GM12873 (cell line): Measurements from ENCODE around the gene ZSCAN31.

ENCODE experiments used
- CTCF ChIP-seq: IDR thresholded peaks from 2 replicates; pipeline ENCODE4 v1.5.1; 2012; ENCODE audit warnings: low read depth, mild to moderate bottlenecking, moderate library complexity, low read length, control low read depth; ENCODE audit not compliant: insufficient read depth; ENCODE audit errors: missing control alignments

ZSCAN31 gene

GRCh38 chr6:28371706-28372451 is 35.9 kb upstream of the ZSCAN31 start:
- no peak for TF ChIP-seq CTCF

DNA sequence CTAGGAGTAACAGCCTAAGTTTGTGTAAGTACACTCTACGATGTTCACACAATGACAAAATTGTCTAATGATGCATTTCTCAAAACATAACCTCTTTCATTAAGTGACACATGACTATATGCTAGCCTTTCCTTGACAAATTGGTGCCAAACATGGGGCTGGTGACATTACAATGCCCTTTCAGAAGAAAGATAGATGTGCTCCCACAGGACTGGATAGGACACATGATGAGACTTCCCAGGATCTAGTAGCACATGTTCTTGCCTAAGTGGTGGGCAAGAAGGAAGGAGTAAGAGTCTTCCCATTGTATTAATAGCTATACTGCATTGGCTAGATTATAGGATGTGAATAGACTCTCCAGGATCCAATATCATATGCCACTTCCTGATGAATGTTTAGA is 35.3 kb upstream of the ZSCAN31 start:
- no peak for TF ChIP-seq CTCF

DNA sequence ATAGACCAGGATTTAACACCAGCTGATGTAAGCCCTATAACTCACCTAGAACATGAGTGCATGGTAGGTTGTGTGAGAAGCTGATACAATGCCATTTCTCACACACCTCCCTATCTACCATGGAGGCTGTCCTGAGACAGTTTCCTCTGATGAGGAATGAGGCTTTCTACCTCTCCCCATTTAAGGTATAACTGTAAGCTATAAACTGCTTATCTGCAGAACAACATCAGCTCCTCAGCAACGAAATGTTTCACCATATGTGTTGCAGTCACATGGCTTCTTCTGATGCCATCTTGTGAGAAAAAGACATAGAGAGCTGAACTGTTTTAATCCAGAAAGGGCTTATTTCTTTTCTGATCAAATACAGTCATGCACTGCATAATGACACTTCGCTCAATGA is 34.5 kb upstream of the ZSCAN31 start:
- TF ChIP-seq CTCF, result no peak

GRCh38 chr6:28369463-28369862 is 33.5 kb upstream of the ZSCAN31 start:
- TF ChIP-seq CTCF, result no peak

GRCh38 chr6:28368522-28368921 is 32.6 kb upstream of the ZSCAN31 start:
- TF ChIP-seq CTCF, result no peak

GRCh38 chr6:28360961-28361360 is 25.0 kb upstream of the ZSCAN31 start:
- TF ChIP-seq CTCF, result no peak

- TF ChIP-seq CTCF, result no peak
These were observed 21.1 kb upstream of the ZSCAN31 start for GRCh38 chr6:28357036-28357435.
